ENCODE data around the gene VWA2. TPM values are rescaled to one million over a fixed set of nuclear protein-coding genes. Genes with fewer than 3 reads are reported as not detected.

Gene VWA2
- total and polyA plus RNA-seq, 10 of the 15 experiments (the other 5 are each of a cell fraction or from before 2014, with no cell fraction given): 0.03 TPM; not detected in 9

- intact Hi-C loops (cut with micrococcal nuclease; ENCODE audit: unreplicated experiment) (no loop called here), in situ Hi-C loops (cut with MboI) (loop anchor here (25.0 kb wide), 1 partner anchor 105 kb away; no protein-coding TSS in a partner anchor)
- BruUV-seq (replicated peaks): no TSS peak
- Histone ChIP-seq H3K79me2 (ENCODE audit: control insufficient read depth, insufficient read depth, low read length) (no peaks in the 10 kb centered on the region), H2AFZ (ENCODE audit: control insufficient read depth, low read depth, low read length) (no peak overlapping the region), H3K9me3 (replicated peaks; ENCODE audit: control insufficient read depth, insufficient read depth, low read length) (no peaks in the 10 kb centered on the region), H4K20me1 (ENCODE audit: control insufficient read depth, insufficient read depth) (no peaks in the 10 kb centered on the region), H3K36me3 (ENCODE audit: control insufficient read depth in 2 of 2, insufficient read depth in 2 of 2, low read length in 1 of 2) (no peaks in the 10 kb centered on the region), H3K4me1 (ENCODE audit: control insufficient read depth, insufficient read depth, low read length) (no peaks in the 10 kb centered on the region; the same call in 1 of the 2 replicates), H3K4me3 (no peak overlapping the region), H3K9ac (ENCODE audit: control insufficient read depth, insufficient read depth, low read length) (no peak overlapping the region), H3K4me2 (ENCODE audit: control insufficient read depth, insufficient read depth) (no peak overlapping the region), H3K27ac (ENCODE audit: control insufficient read depth, insufficient read depth) (no peak overlapping the region), H3K27me3 (replicated peaks in 1 of 2; ENCODE audit: control insufficient read depth in 2 of 2, insufficient read depth in 2 of 2, low read length in 1 of 2) (peaks cover 0 to 5% of the 10 kb centered on the region in 2 experiments; a peak in 3 of 4 replicates)
- no peak for ATAC-seq
- 29% methylated on average over 2 of the region's 2 CpGs for WGBS (ENCODE audit: insufficient coverage, insufficient replicate concordance, low lambda C conversion rate, missing lambda C conversion rate)
- ChIA-PET SMC1A (ENCODE audit: uncharacterized antibody, unreplicated experiment) (interaction anchor here (0.7 kb wide), 1 partner anchor 38 kb away, joined by 3 read pairs; no protein-coding TSS in a partner anchor), RAD21 (ENCODE audit: unreplicated experiment) (no interaction called here), CTCF (interaction anchor here (1.8 kb wide), 1 partner anchor 15 kb away, joined by 4 read pairs; no protein-coding TSS in a partner anchor), POLR2A (no interaction called here)
- FAIRE-seq: no peak
- TF ChIP-seq SREBF2 (IDR thresholded peaks at IDR 0.05; ENCODE audit: low read length) (no peak), LARP7 (IDR thresholded peaks at IDR 0.05) (no peak), KDM1A (IDR thresholded peaks at IDR 0.05; ENCODE audit: borderline replicate concordance) (no peak), FOS (IDR thresholded peaks at IDR 0.05; ENCODE audit: borderline replicate concordance, extremely low read depth, insufficient read length) (no peak), ZNF622 (IDR thresholded peaks at IDR 0.05) (no peak), HDAC2 (IDR thresholded peaks at IDR 0.05) (no peak)
- no peak for DNase-seq (ENCODE audit: low read depth, low spot score)
Measured at GRCh38 chr10:114206902-114207301, 32.2 kb upstream of the VWA2 start.

- 4% methylated on average over 1 of the region's 1 CpG for WGBS (ENCODE audit: insufficient coverage, insufficient replicate concordance, low lambda C conversion rate, missing lambda C conversion rate)
- Histone ChIP-seq H3K9me3 (replicated peaks; ENCODE audit: control insufficient read depth, insufficient read depth, low read length) (no peaks in the 10 kb centered on the region), H3K36me3 (ENCODE audit: control insufficient read depth in 2 of 2, insufficient read depth in 2 of 2, low read length in 1 of 2) (no peaks in the 10 kb centered on the region), H3K27me3 (replicated peaks in 1 of 2; ENCODE audit: control insufficient read depth in 2 of 2, insufficient read depth in 2 of 2, low read length in 1 of 2) (peaks cover 0 to 5% of the 10 kb centered on the region in 2 experiments; a peak in 3 of 4 replicates), H3K27ac (ENCODE audit: control insufficient read depth, insufficient read depth) (no peak overlapping the region), H3K4me1 (ENCODE audit: control insufficient read depth, insufficient read depth, low read length) (no peaks in the 10 kb centered on the region; the same call in 1 of the 2 replicates), H2AFZ (ENCODE audit: control insufficient read depth, low read depth, low read length) (no peak overlapping the region), H3K4me2 (ENCODE audit: control insufficient read depth, insufficient read depth) (no peak overlapping the region), H3K9ac (ENCODE audit: control insufficient read depth, insufficient read depth, low read length) (no peak overlapping the region), H3K79me2 (ENCODE audit: control insufficient read depth, insufficient read depth, low read length) (no peaks in the 10 kb centered on the region), H3K4me3 (no peak overlapping the region), H4K20me1 (ENCODE audit: control insufficient read depth, insufficient read depth) (no peaks in the 10 kb centered on the region)
- DNase-seq (ENCODE audit: low read depth, low spot score) (no peak), FAIRE-seq (no peak), ATAC-seq (no peak)
- TF ChIP-seq HSF1 (IDR thresholded peaks at IDR 0.05; ENCODE audit: low read depth, low read length): no peak
- no peak for TF ChIP-seq YBX1 (IDR thresholded peaks at IDR 0.05)
- no peak for TF ChIP-seq KAT2A (conservative IDR thresholded peaks at IDR 0.05; ENCODE audit: control insufficient read depth, low read depth, low read length)
- no peak for TF ChIP-seq IRF3 (IDR thresholded peaks at IDR 0.05)
- ChIA-PET CTCF (interaction anchor here (1.8 kb wide), 1 partner anchor 15 kb away, joined by 4 read pairs; no protein-coding TSS in a partner anchor), RAD21 (ENCODE audit: unreplicated experiment) (no interaction called here), POLR2A (no interaction called here), SMC1A (ENCODE audit: uncharacterized antibody, unreplicated experiment) (no interaction called here)
- in situ Hi-C loops (cut with MboI): loop anchor here (25.0 kb wide), 1 partner anchor 105 kb away; no protein-coding TSS in a partner anchor
- intact Hi-C loops (cut with micrococcal nuclease; ENCODE audit: unreplicated experiment): no loop called here
- no TSS peak for BruUV-seq (replicated peaks)
Measured at GRCh38 chr10:114207349-114207748, 31.7 kb upstream of the VWA2 start.
